Stomach (tissue), 9 donors: Measurements from ENCODE around the gene CD33. TPM values are rescaled to one million over a fixed set of nuclear protein-coding genes. Genes with fewer than 3 reads are reported as not detected.

ENCODE experiments used
- DNase-seq, 2 donors: peaks; one replicate each; pipeline versions ENCODE4 v3.0.0 to v3.0.0-alpha.2; 2013 to 2019
- H3K27ac ChIP-seq, 5 donors: fragments of 200-600 bp in 4 of 5; sonication (generic) in 4 of 5; one replicate each; pipeline ENCODE4 v1.5.1; 2013 to 2019; ENCODE audit warnings: mild to moderate bottlenecking in 1 of 5, moderate library complexity in 1 of 5
- H3K27me3 ChIP-seq, 3 donors: fragments of 200-600 bp; sonication (generic); one replicate each; pipeline ENCODE4 v1.5.1; 2017 to 2019; ENCODE audit warnings: mixed run types in 1 of 3
- H3K36me3 ChIP-seq, 4 donors: fragments of 200-600 bp; sonication (generic); 1 replicate in 3 of 4; 2 replicates in 1 of 4; pipeline ENCODE4 v1.5.1; 2016 to 2019
- H3K4me1 ChIP-seq, 4 donors: fragments of 200-600 bp; sonication (generic); one replicate each; pipeline ENCODE4 v1.5.1; 2016 to 2019
- H3K4me3 ChIP-seq, 4 donors: fragments of 200-600 bp; sonication (generic) in 3 of 4; one replicate each; pipeline ENCODE4 v1.5.1; 2016 to 2019; ENCODE audit warnings: mild to moderate bottlenecking in 1 of 4
- H3K9me3 ChIP-seq, 4 donors: fragments of 200-600 bp; sonication (generic); one replicate each; pipeline ENCODE4 v1.5.1; 2016 to 2019
- CTCF ChIP-seq, 7 experiments: fragments of 450-650 bp in 4 of 7; fragments of 200-600 bp in 3 of 7; sonication (generic) in 3 of 7; IDR thresholded peaks; one replicate each; pipeline ENCODE4 v1.5.1; 2016 to 2019; ENCODE audit warnings: antibody characterized with exemption in 7 of 7, control low read depth in 2 of 7, mild to moderate bottlenecking in 1 of 7
- EP300 ChIP-seq: sonication (generic); formaldehyde crosslinking; IDR thresholded peaks from one replicate; pipeline ENCODE4 v1.6.1; 2017; ENCODE audit warnings: antibody characterized with exemption
- POLR2A ChIP-seq, 4 donors: fragments of 450-650 bp; IDR thresholded peaks; one replicate each; pipeline ENCODE4 v1.6.1; 2016; ENCODE audit warnings: antibody characterized with exemption in 4 of 4, control low read depth in 2 of 4, mild to moderate bottlenecking in 1 of 4, moderate library complexity in 1 of 4
- POLR2AphosphoS5 ChIP-seq, 3 donors: sonication (generic); formaldehyde crosslinking; IDR thresholded peaks; one replicate each; pipeline ENCODE4 v1.6.1; 2016; ENCODE audit warnings: antibody characterized with exemption in 3 of 3
- WGBS, 5 donors: extraction: QIAGEN DNeasy Blood & Tissue Kit in 3 of 5; methylation state at CpG; one replicate each; pipeline versions ENCODE4 v1.1.5 to v1.1.7; 2013 to 2018; 5-methylcytosine and 5-hydroxymethylcytosine counted together
- intact Hi-C: fragments of 100-400 bp; cut with DNase I; formaldehyde crosslinking; loops from one replicate; pipeline ENCODE4 v1.15.1; 2023; ENCODE audit warnings: low total_unique reads
- polyA plus RNA-seq, 3 donors: library from polyadenylated mRNA; stranded (reverse); fragments of 200-250 nt; gene quantifications; one replicate each; pipeline ENCODE4 v1.2.3, GENCODE V29; 2013
- total RNA-seq, 5 donors: library from RNA; depleted of rRNA; stranded (reverse); fragments of >200 nt; gene quantifications; one replicate each; pipeline versions ENCODE4 v1.1.0 to v1.2.3, GENCODE V29; 2014 to 2016
- donor health status: healthy with polysubstance abuse.
- donor health status: Bipolar disorder and iron deficiency.
- donor health status: healthy.

The CD33 gene
- total and polyA plus RNA-seq, 8 donors: 1.7 to 4.8 (median 3.0) TPM; not detected in 3

GRCh38 chr19:51253088-51253806 lies 28.4 kb downstream of the CD33 start:
- Histone ChIP-seq H3K4me3 (no peak overlapping the region), H3K4me1 (no peaks in the 10 kb centered on the region), H3K27me3 (peaks cover 0 to 9% (median 0%) of the 10 kb centered on the region in 3 donors), H3K36me3 (no peaks in the 10 kb centered on the region), H3K9me3 (peaks cover 0 to 8% (median 0%) of the 10 kb centered on the region in 4 donors), H3K27ac (no peak overlapping the region)
- DNase-seq: no peak
- TF ChIP-seq CTCF (IDR thresholded peaks at IDR 0.05) (no peak), POLR2A (IDR thresholded peaks at IDR 0.05) (no peak), POLR2AphosphoS5 (IDR thresholded peaks at IDR 0.05) (no peak), EP300 (no peak)
- WGBS, 5 donors: 67 to 86% (median 78%) methylated on average over 1 of the region's 1 CpG
- intact Hi-C loops: no loop called here

DNA sequence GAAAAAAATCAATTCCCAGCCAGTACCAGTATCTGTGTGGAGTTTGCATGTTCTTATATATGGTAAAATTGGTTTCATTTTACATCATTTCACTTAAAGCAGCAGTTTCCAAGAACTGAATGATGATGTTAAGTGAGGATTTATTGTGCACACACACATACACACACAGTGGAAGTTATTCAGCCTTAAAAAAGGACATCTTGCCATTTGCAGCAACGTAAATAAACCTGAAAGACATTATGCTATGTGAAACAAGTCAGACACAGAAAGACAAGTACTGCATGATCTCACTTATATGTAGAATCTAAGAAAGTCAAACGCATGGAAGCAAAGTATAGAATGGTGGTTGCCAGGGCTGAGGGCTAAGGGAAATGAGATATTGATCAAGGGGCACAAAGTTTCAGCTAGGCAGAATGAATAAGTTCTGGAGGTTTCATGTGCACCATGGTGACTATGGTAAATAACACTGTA lies 31.3 kb downstream of the CD33 start:
- no peak overlapping the region for H3K4me3 ChIP-seq
- no peaks in the 10 kb centered on the region for H3K36me3 ChIP-seq
- 40 to 60% (median 49%) methylated on average over 2 of the region's 2 CpGs for WGBS, 5 donors
- peaks cover 0 to 8% (median 0%) of the 10 kb centered on the region in 3 donors for H3K27me3 ChIP-seq
- peaks cover 0 to 1% (median 0%) of the 10 kb centered on the region in 4 donors for H3K9me3 ChIP-seq
- intact Hi-C loops: no loop called here
- no peak for TF ChIP-seq POLR2A (IDR thresholded peaks at IDR 0.05)
- TF ChIP-seq EP300: no peak
- no peak for TF ChIP-seq CTCF (IDR thresholded peaks at IDR 0.05)
- TF ChIP-seq POLR2AphosphoS5 (IDR thresholded peaks at IDR 0.05): no peak
- no peak for DNase-seq
- no peak overlapping the region for H3K27ac ChIP-seq
- H3K4me1 ChIP-seq: no peaks in the 10 kb centered on the region

DNA sequence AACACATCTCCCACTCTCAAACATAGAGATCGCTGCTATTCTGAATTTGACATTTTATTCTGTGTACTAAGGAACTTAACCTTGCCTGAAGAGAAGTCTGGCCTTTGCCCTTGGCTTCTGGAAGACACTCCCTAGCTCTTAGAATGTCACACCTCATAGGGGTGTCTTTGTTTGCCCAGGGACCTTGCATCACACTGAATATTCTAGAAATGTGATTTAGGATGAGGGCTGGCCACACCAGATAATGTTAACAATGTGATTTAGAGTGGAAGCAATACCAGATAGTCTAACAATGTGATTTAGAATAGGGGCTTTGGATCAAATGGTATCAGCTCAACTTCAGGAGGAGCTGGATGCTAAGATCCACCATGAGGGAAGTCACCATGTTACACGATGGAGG lies 32.6 kb downstream of the CD33 start:
- H3K27me3 ChIP-seq: peaks cover 0 to 5% (median 0%) of the 10 kb centered on the region in 3 donors
- H3K4me3 ChIP-seq: no peak overlapping the region
- no peaks in the 10 kb centered on the region for H3K9me3 ChIP-seq
- DNase-seq: no peak
- intact Hi-C loops: no loop called here
- WGBS, 5 donors: 73 to 85% (median 78%) methylated on average over 2 of the region's 2 CpGs
- H3K36me3 ChIP-seq: no peaks in the 10 kb centered on the region
- H3K4me1 ChIP-seq: no peaks in the 10 kb centered on the region
- TF ChIP-seq CTCF (IDR thresholded peaks at IDR 0.05): no peak
- TF ChIP-seq POLR2AphosphoS5 (IDR thresholded peaks at IDR 0.05): no peak
- no peak for TF ChIP-seq EP300
- TF ChIP-seq POLR2A (IDR thresholded peaks at IDR 0.05): no peak
- no peak overlapping the region for H3K27ac ChIP-seq

DNA sequence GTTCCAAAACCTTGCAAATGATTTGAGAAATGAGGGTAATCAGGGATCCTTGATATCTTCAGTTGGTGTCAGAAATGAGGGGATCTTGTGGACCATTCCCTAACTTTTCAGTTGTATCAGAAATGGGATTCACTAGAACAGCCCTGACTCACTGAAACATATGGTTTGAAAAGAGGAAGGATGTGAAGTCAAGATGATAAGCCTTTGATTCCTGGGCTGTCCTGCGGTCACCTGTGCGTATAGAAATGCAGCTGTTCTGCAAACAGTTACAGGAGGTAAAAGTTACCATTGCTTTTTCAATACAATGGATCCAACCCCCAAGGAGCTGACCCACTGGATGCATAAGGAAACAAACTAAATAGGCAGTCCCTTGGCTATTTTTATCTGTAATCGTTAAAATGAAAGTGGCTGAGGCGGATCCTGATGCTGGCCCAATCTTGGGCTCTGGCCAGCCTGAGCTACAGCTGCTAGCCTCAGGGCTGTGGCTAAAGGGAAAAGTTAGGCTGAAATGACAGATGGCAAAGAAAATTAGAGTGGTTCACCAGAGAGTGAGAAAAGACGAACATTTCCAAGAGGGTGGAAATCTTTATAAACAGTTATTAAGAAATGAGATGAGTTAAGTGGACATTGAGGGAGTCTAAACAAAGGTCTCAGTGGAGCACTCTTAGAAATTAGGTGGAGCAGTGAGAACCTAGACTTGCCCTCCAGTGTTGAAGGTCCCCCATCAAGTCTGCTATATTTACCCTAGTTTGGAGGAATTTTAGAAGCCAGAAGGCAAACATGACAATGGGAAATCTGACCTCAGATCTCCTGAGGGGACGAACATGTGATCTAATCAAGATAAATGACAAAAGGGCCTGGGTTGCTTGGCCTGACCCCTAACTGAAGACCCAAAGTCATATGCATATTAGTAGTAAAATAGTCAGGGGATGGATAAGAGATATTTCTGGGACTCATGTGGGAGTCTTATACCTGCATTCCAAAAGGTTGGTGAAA lies 33.6 kb downstream of the CD33 start:
- Histone ChIP-seq H3K4me3 (no peak overlapping the region), H3K36me3 (no peaks in the 10 kb centered on the region), H3K9me3 (no peaks in the 10 kb centered on the region), H3K27ac (no peak overlapping the region), H3K4me1 (no peaks in the 10 kb centered on the region), H3K27me3 (peaks cover 0 to 7% (median 0%) of the 10 kb centered on the region in 3 donors)
- WGBS, 5 donors: 44 to 53% (median 48%) methylated on average over 6 of the region's 6 CpGs
- TF ChIP-seq POLR2AphosphoS5 (IDR thresholded peaks at IDR 0.05): no peak
- TF ChIP-seq EP300: no peak
- TF ChIP-seq POLR2A (IDR thresholded peaks at IDR 0.05): no peak
- no peak for TF ChIP-seq CTCF (IDR thresholded peaks at IDR 0.05)
- intact Hi-C loops: no loop called here
- no peak for DNase-seq
